ENCODE measurements around the gene STRBP.

DNA sequence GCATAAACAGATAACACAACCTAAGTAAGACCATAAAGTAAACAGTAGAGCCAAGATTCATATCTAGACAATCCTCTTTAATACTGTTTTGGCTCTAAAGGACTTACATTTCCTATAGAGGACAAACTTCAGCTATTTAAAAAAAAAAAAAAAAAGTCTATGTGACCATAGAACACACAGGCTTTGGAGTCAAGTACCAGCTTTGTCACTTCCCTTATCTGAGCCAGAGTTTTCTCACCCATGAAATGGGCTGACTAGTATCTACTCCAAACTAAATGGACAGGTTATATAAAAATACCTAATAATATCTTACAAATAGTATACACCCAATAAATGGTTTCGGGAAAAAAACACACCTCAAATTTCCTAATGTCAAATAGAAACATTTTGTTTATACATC, 81.3 kb downstream of the STRBP start:
- no peak for TF ChIP-seq POLR2A (IDR thresholded peaks at IDR 0.05)
- TF ChIP-seq, protein P1, sequence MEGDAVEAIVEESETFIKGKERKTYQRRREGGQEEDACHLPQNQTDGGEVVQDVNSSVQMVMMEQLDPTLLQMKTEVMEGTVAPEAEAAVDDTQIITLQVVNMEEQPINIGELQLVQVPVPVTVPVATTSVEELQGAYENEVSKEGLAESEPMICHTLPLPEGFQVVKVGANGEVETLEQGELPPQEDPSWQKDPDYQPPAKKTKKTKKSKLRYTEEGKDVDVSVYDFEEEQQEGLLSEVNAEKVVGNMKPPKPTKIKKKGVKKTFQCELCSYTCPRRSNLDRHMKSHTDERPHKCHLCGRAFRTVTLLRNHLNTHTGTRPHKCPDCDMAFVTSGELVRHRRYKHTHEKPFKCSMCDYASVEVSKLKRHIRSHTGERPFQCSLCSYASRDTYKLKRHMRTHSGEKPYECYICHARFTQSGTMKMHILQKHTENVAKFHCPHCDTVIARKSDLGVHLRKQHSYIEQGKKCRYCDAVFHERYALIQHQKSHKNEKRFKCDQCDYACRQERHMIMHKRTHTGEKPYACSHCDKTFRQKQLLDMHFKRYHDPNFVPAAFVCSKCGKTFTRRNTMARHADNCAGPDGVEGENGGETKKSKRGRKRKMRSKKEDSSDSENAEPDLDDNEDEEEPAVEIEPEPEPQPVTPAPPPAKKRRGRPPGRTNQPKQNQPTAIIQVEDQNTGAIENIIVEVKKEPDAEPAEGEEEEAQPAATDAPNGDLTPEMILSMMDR (IDR thresholded peaks at IDR 0.05): no peak
